Measurements from ENCODE around the gene EBF4. TPM values are rescaled to one million over a fixed set of nuclear protein-coding genes. Genes with fewer than 3 reads are reported as not detected.

Gene EBF4
- total RNA-seq, 4 donors from 2014 or later = 0.36 to 1.5 (median 1.1) TPM; not detected in 1

GRCh38 chr20:2809690-2810089 lies 117.1 kb downstream of the EBF4 start:
- in situ Hi-C loops (cut with MboI; ENCODE audit: low sequenced_read_pairs in 4 of 4) = no loop called here
- TF ChIP-seq POLR2A (IDR thresholded peaks at IDR 0.05) (no peak), CTCF (IDR thresholded peaks at IDR 0.05 in 4 of 5, conservative IDR thresholded peaks at IDR 0.05 in 1 of 5) (no peak)
- Histone ChIP-seq H3K4me3 (no peak overlapping the region), H3K4me1 (no peaks in the 10 kb centered on the region), H3K27ac (no peak overlapping the region), H3K27me3 (peaks cover 25 to 46% (median 37%) of the 10 kb centered on the region in 3 donors), H3K36me3 (no peaks in the 10 kb centered on the region), H3K9me3 (peaks cover 0 to 5% (median 0%) of the 10 kb centered on the region in 3 donors)
- DNase-seq = no peak
- ATAC-seq = no peak
- intact Hi-C loops (cut with DNase I; ENCODE audit: low total_unique reads) = no loop called here

MicroRNAs encoded within 50 kb of the gene (microRNA counts, 767-probe panel; counts per million panel counts)
- 356 to 448 counts per million in 2 donors for microRNA hsa-miR-1292

Small RNAs within 50 kb of the gene (microRNA-seq; reads per million reads assigned to microRNA genes)
- gene MIR1292 (ENCODE audit: borderline replicate concordance in 2 of 2) = 2.4 to 4.3 reads per million in 2 donors

Other genes starting within 250 kb of the EBF4 start
- gene SNRPB, start 222.0 kb upstream of the EBF4 start, total RNA-seq = 100 to 1,000 TPM; 131 to 209 (median 190) TPM
- 10 to 100 TPM in 3 of 4 donors, 1 to 10 TPM in 1; 6.1 to 14.3 (median 12.7) TPM for gene ZNF343, start 183.9 kb upstream of the EBF4 start, total RNA-seq
- gene TMC2, start 156.2 kb upstream of the EBF4 start, total RNA-seq = under 1 TPM in 2 of 4 donors, not detected in 2; 0.10 TPM
- gene NOP56, start 40.1 kb upstream of the EBF4 start, total RNA-seq = 10 to 100 TPM; 40.7 to 71.0 (median 54.9) TPM
- gene IDH3B, start 28.6 kb upstream of the EBF4 start, total RNA-seq = 100 to 1,000 TPM in 3 of 4 donors, 10 to 100 TPM in 1; 95.5 to 176 (median 136) TPM
- gene CPXM1, start 107.8 kb downstream of the EBF4 start, total RNA-seq = 1 to 10 TPM in 1 of 4 donors, under 1 TPM in 2, not detected in 1; 0.46 to 1.6 (median 0.81) TPM
- not detected for gene C20orf141, start 122.2 kb downstream of the EBF4 start, total RNA-seq
- gene TMEM239, start 123.6 kb downstream of the EBF4 start, total RNA-seq = not detected
- 1 to 10 TPM; 2.6 to 9.3 (median 5.7) TPM for gene PCED1A, start 147.9 kb downstream of the EBF4 start, total RNA-seq
- 10 to 100 TPM; 17.3 to 26.4 (median 21.6) TPM for gene VPS16, start 148.0 kb downstream of the EBF4 start, total RNA-seq
- gene PTPRA, start 180.7 kb downstream of the EBF4 start, total RNA-seq = 10 to 100 TPM; 18.9 to 32.5 (median 27.3) TPM